SU-DHL-6 (cell line): ENCODE measurements around the gene METTL24.

Experiments used
- H2AFZ ChIP-seq: fragments of 200-600 bp; sonication (generic); 2 replicates; pipeline ENCODE4 v1.6.1; 2014; ENCODE audit warnings: low read depth, mild to moderate bottlenecking, moderate library complexity, mixed read lengths, antibody characterized with exemption, low read length; ENCODE audit not compliant: severe bottlenecking
- H3F3A ChIP-seq: fragments of 200-600 bp; shearing (Covaris generic); 2 replicates; pipeline ENCODE4 v1.6.0; 2016; ENCODE audit warnings: antibody characterized with exemption, mild to moderate bottlenecking; ENCODE audit not compliant: insufficient read depth
- H3K27ac ChIP-seq: fragments of 200-600 bp; sonication (generic); 2 replicates; pipeline ENCODE4 v1.5.1; 2016; ENCODE audit warnings: low read depth, mild to moderate bottlenecking, low read length, moderate library complexity, mixed read lengths
- H3K27me3 ChIP-seq: fragments of 200-600 bp; sonication (generic), shearing (Covaris generic); 2 replicates; pipeline ENCODE4 v1.6.0; 2014; ENCODE audit warnings: mild to moderate bottlenecking, low read length
- H3K36me3 ChIP-seq: fragments of 200-600 bp; sonication (generic); 2 replicates; pipeline ENCODE4 v1.6.1; 2014; ENCODE audit warnings: mild to moderate bottlenecking, low read length, mixed read lengths
- H3K4me2 ChIP-seq: fragments of 300-600, 200-600 bp; shearing (Covaris generic), sonication (generic); 2 replicates; pipeline ENCODE4 v1.6.0; 2014; ENCODE audit warnings: low read length, low read depth, mild to moderate bottlenecking; ENCODE audit not compliant: poor library complexity, severe bottlenecking
- H3K4me3 ChIP-seq: fragments of 200-600 bp; sonication (generic); 2 replicates; pipeline ENCODE4 v1.5.1; 2014; ENCODE audit warnings: antibody characterized with exemption, low read length, mild to moderate bottlenecking, mixed read lengths; ENCODE audit not compliant: insufficient read depth, poor library complexity, severe bottlenecking
- H3K79me2 ChIP-seq: fragments of 200-600 bp; sonication (generic); 2 replicates; pipeline ENCODE4 v1.6.1; 2014; ENCODE audit warnings: mild to moderate bottlenecking, low read length, moderate library complexity; ENCODE audit not compliant: insufficient read depth
- H3K9ac ChIP-seq: fragments of 200-600 bp; sonication (generic); 2 replicates; pipeline ENCODE4 v1.7.0; 2014; ENCODE audit warnings: mild to moderate bottlenecking, low read length
- H3K9me2 ChIP-seq: fragments of 200-600 bp; sonication (generic); replicated peaks from 2 replicates; pipeline ENCODE4 v1.6.1; 2014; ENCODE audit warnings: low read length; ENCODE audit not compliant: insufficient read depth
- H3K9me3 ChIP-seq: fragments of 200-600 bp; sonication (generic); 2 replicates; pipeline ENCODE4 v1.6.1; 2014; ENCODE audit warnings: low read length, mixed read lengths; ENCODE audit not compliant: insufficient read depth
- H4K20me1 ChIP-seq: fragments of 200-600 bp; sonication (generic); 2 replicates; pipeline ENCODE4 v1.6.1; 2014; ENCODE audit warnings: low read depth, mild to moderate bottlenecking, antibody characterized with exemption, low read length, moderate library complexity, mixed read lengths
- CTCF ChIP-seq: fragments of 200-600 bp; sonication (generic); IDR thresholded peaks from one replicate; pipeline ENCODE4 v1.5.1; 2017; ENCODE audit warnings: antibody characterized with exemption, mild to moderate bottlenecking, low read length, moderate library complexity; ENCODE audit not compliant: insufficient read depth, poor library complexity, severe bottlenecking
- EZH2phosphoT487 ChIP-seq: fragments of 200-600 bp; sonication (generic), shearing (Covaris generic); conservative IDR thresholded peaks from 2 replicates; pipeline ENCODE4 v1.6.1; 2018; ENCODE audit warnings: mild to moderate bottlenecking, antibody characterized with exemption, low read length, moderate library complexity, mixed read lengths

METTL24 gene

GRCh38 chr6:110357664-110358552, at the start of gene METTL24:
Gene METTL24, minus strand, starts transcription at chr6:110358349. Its CDS starts 77 bp downstream, at chr6:110358272.
- H3K79me2 ChIP-seq, result no peaks in the 10 kb centered on the region
- no peaks in the 10 kb centered on the region for H3K36me3 ChIP-seq
- no peak within 1 kb of the TSS for H3K4me2 ChIP-seq
- H3K4me3 ChIP-seq, result no peak within 1 kb of the TSS
- no peaks in the 10 kb centered on the region for H3K9me3 ChIP-seq
- no peaks in the 10 kb centered on the region for H3F3A ChIP-seq
- no peak within 1 kb of the TSS for H3K27ac ChIP-seq
- no peak within 1 kb of the TSS for H2AFZ ChIP-seq
- H4K20me1 ChIP-seq, result no peaks in the 10 kb centered on the region
- no peaks in the 10 kb centered on the region for H3K9me2 ChIP-seq
- no peaks in the 10 kb centered on the region for H3K27me3 ChIP-seq
- no peak within 1 kb of the TSS for H3K9ac ChIP-seq
- no peak for TF ChIP-seq CTCF
- no peak for TF ChIP-seq EZH2phosphoT487

DNA sequence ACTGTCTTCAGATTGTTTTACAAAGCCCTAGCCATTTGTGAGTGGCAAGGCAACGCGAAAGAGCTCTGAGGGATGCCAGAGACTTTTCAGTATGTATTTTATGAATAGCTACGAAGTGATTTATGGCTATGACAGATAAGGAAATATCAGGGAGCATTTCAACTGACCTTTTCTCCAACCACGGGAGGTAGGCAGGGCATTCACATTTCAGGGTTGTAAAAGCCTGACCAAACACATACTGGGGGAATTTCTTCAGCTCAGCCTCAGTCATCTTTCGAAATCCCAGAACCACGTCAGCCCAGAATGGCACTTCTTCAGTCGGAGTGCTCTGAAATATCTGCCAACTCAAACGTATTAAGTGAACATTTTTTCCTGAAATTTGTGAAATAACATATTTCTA, 46.5 kb upstream of the METTL24 start:
- H2AFZ ChIP-seq, result no peak overlapping the region
- no peak overlapping the region for H3K4me2 ChIP-seq
- no peak overlapping the region for H3K9ac ChIP-seq
- H3F3A ChIP-seq, result no peaks in the 10 kb centered on the region
- no peak overlapping the region for H3K4me3 ChIP-seq
- no peaks in the 10 kb centered on the region for H3K9me2 ChIP-seq
- no peaks in the 10 kb centered on the region for H3K27me3 ChIP-seq
- TF ChIP-seq CTCF (no peak), EZH2phosphoT487 (no peak)
- H3K27ac ChIP-seq, result no peak overlapping the region
- H4K20me1 ChIP-seq, result no peaks in the 10 kb centered on the region
- no peaks in the 10 kb centered on the region for H3K36me3 ChIP-seq
- H3K79me2 ChIP-seq, result no peaks in the 10 kb centered on the region
- H3K9me3 ChIP-seq, result no peaks in the 10 kb centered on the region

- no peaks in the 10 kb centered on the region for H3K9me2 ChIP-seq
Measured at GRCh38 chr6:110401585-110402176, 43.5 kb upstream of the METTL24 start.

More at GRCh38 chr6:110401585-110402176, 43.5 kb upstream of the METTL24 start:
- Histone ChIP-seq H4K20me1 (no peaks in the 10 kb centered on the region), H3K4me3 (no peak overlapping the region), H3K79me2 (no peaks in the 10 kb centered on the region), H3K36me3 (no peaks in the 10 kb centered on the region), H3K9ac (no peak overlapping the region), H3K9me3 (no peaks in the 10 kb centered on the region), H3K27ac (no peak overlapping the region), H2AFZ (no peak overlapping the region), H3K4me2 (no peak overlapping the region), H3F3A (no peaks in the 10 kb centered on the region), H3K27me3 (no peaks in the 10 kb centered on the region)
- TF ChIP-seq EZH2phosphoT487, result no peak
- TF ChIP-seq CTCF, result no peak
